Measurements from ENCODE around the gene ANKRD28. TPM values are rescaled to one million over a fixed set of nuclear protein-coding genes. Genes with fewer than 3 reads are reported as not detected.
A peak's percentile ranks its signal among the peaks of the same experiment; 100 is the strongest.
"Not testable (repeated sequence)": the region's sequence is repeated elsewhere in the genome, so short reads cannot be mapped to it uniquely, and the experiment has no call there.

Gene ANKRD28
- total and polyA plus RNA-seq, 7 donors: 13.4 to 64.5 (median 41.5) TPM

- DNase-seq: no peak
- H3K9me3 ChIP-seq: no peaks in the 10 kb centered on the region
- H3K27me3 ChIP-seq: no peaks in the 10 kb centered on the region
- H3K27ac ChIP-seq: peak overlapping the region; percentile 59 to 90 (median 76)
- H3K4me3 ChIP-seq: peak overlapping the region; percentile 18 to 36 (median 28)
- WGBS, 2 donors: 41 to 42% methylated on average over 8 of the region's 8 CpGs
- H3K4me1 ChIP-seq: peaks cover 0 to 54% (median 49%) of the 10 kb centered on the region in 4 donors
- intact Hi-C loops (cut with DNase I): loop anchor here (1.0 to 10.0 kb wide), 2 partner anchors 183 to 544 kb away; partner anchors contain the start of gene GALNT15
- TF ChIP-seq EP300 (IDR thresholded peaks at IDR 0.05) (no peak), POLR2A (IDR thresholded peaks at IDR 0.05) (no peak), POLR2AphosphoS5 (IDR thresholded peaks at IDR 0.05) (no peak), CTCF (IDR thresholded peaks at IDR 0.05) (no peak)
- no peaks in the 10 kb centered on the region for H3K36me3 ChIP-seq
Measured at GRCh38 chr3:15630646-15631350, 167.0 kb downstream of the ANKRD28 start.

GRCh38 chr3:15629860-15630597, 167.8 kb downstream of the ANKRD28 start:
- intact Hi-C loops (cut with DNase I): loop anchor here (1.0 to 10.0 kb wide), 2 partner anchors 183 to 545 kb away; partner anchors contain the start of gene GALNT15

GRCh38 chr3:15628967-15629366, 168.8 kb downstream of the ANKRD28 start:
- TF ChIP-seq EP300 (IDR thresholded peaks at IDR 0.05) (no peak), POLR2A (IDR thresholded peaks at IDR 0.05) (no peak), POLR2AphosphoS5 (IDR thresholded peaks at IDR 0.05) (no peak), CTCF (IDR thresholded peaks at IDR 0.05) (no peak)
- no peaks in the 10 kb centered on the region for H3K9me3 ChIP-seq
- H3K27ac ChIP-seq: no peak overlapping the region
- H3K36me3 ChIP-seq: no peaks in the 10 kb centered on the region
- H3K27me3 ChIP-seq: no peaks in the 10 kb centered on the region
- peaks cover 0 to 36% (median 34%) of the 10 kb centered on the region in 4 donors for H3K4me1 ChIP-seq
- no peak for DNase-seq
- no peak overlapping the region for H3K4me3 ChIP-seq
- intact Hi-C loops (cut with DNase I): no loop called here

More at GRCh38 chr3:15629860-15630597, 167.8 kb downstream of the ANKRD28 start:
- peak overlapping the region; percentile 59 to 90 (median 76) for H3K27ac ChIP-seq
- no peaks in the 10 kb centered on the region for H3K27me3 ChIP-seq
- peak overlapping the region; percentile 18 to 36 (median 28) for H3K4me3 ChIP-seq
- TF ChIP-seq POLR2A (IDR thresholded peaks at IDR 0.05): no peak
- TF ChIP-seq POLR2AphosphoS5 (IDR thresholded peaks at IDR 0.05): peak in 2 of 4 donors; percentile 23 to 41
- no peak for TF ChIP-seq EP300 (IDR thresholded peaks at IDR 0.05)
- peak in 3 of 4 experiments; percentile 72 to 87 (median 74) for TF ChIP-seq CTCF (IDR thresholded peaks at IDR 0.05)
- WGBS, 2 donors: 42% methylated on average over 10 of the region's 10 CpGs
- DNase-seq: peak; percentile 85
- no peaks in the 10 kb centered on the region for H3K36me3 ChIP-seq
- H3K9me3 ChIP-seq: no peaks in the 10 kb centered on the region
- H3K4me1 ChIP-seq: peaks cover 0 to 46% (median 44%) of the 10 kb centered on the region in 4 donors

- H3K4me3 ChIP-seq: no peak overlapping the region
- WGBS, 2 donors: 82 to 83% methylated on average over 4 of the region's 4 CpGs
- TF ChIP-seq CTCF (IDR thresholded peaks at IDR 0.05): no peak
- no peak for TF ChIP-seq EP300 (IDR thresholded peaks at IDR 0.05)
- no peak for TF ChIP-seq POLR2AphosphoS5 (IDR thresholded peaks at IDR 0.05)
- no peak for TF ChIP-seq POLR2A (IDR thresholded peaks at IDR 0.05)
- H3K27ac ChIP-seq: no peak overlapping the region
- H3K27me3 ChIP-seq: no peaks in the 10 kb centered on the region
- no peak for DNase-seq
- H3K9me3 ChIP-seq: peaks cover 0 to 7% (median 0%) of the 10 kb centered on the region in 4 donors
- H3K4me1 ChIP-seq: no peaks in the 10 kb centered on the region
- no peaks in the 10 kb centered on the region for H3K36me3 ChIP-seq
- intact Hi-C loops (cut with DNase I): no loop called here
Measured at GRCh38 chr3:15623535-15624440, 174.0 kb downstream of the ANKRD28 start.

- 93 to 95% methylated on average over 8 of the region's 8 CpGs for WGBS, 2 donors
Measured at GRCh38 chr3:15619659-15620464, 177.9 kb downstream of the ANKRD28 start.

More at GRCh38 chr3:15619659-15620464, 177.9 kb downstream of the ANKRD28 start:
- DNase-seq; intact Hi-C loops (cut with DNase I); H3K36me3 ChIP-seq; H3K27me3 ChIP-seq; H3K9me3 ChIP-seq; H3K4me3 ChIP-seq; H3K27ac ChIP-seq; H3K4me1 ChIP-seq: not testable (repeated sequence)

Measured in sigmoid colon (tissue), 7 donors.